Neural cell (in vitro differentiated cells): ENCODE results near the gene DIRAS1.

ENCODE experiments used
- EP300 ChIP-seq: fragments of 450-650 bp; conservative IDR thresholded peaks from 2 replicates; pipeline ENCODE4 v1.6.1; 2014; ENCODE audit warnings: antibody characterized with exemption, mild to moderate bottlenecking, moderate library complexity; ENCODE audit not compliant: poor library complexity, severe bottlenecking
- EZH2 ChIP-seq: fragments of 200-600, 300-800 bp; shearing (Covaris generic), sonication (generic); IDR thresholded peaks from 2 replicates; pipeline ENCODE4 v1.6.1; 2014; ENCODE audit warnings: antibody characterized with exemption, low read length, borderline replicate concordance, mild to moderate bottlenecking; ENCODE audit not compliant: insufficient read depth, poor library complexity, severe bottlenecking
- POLR2AphosphoS5 ChIP-seq: IDR thresholded peaks from 2 replicates; pipeline ENCODE4 v1.6.1; 2012
- RAD21 ChIP-seq: fragments of 450-650 bp; conservative IDR thresholded peaks from 2 replicates; pipeline ENCODE4 v1.6.1; 2014; ENCODE audit warnings: antibody characterized with exemption, mild to moderate bottlenecking, moderate library complexity
- TAF1 ChIP-seq: IDR thresholded peaks from 2 replicates; pipeline ENCODE4 v1.6.1; 2012; ENCODE audit warnings: low read depth
- TF ChIP-seq, protein P1 (sequence below): fragments of 450-650 bp; IDR thresholded peaks from 2 replicates; pipeline ENCODE4 v1.5.1; 2014; ENCODE audit warnings: antibody characterized with exemption, mild to moderate bottlenecking, moderate library complexity; ENCODE audit not compliant: poor library complexity, severe bottlenecking
- TF ChIP-seq, protein P2 (sequence below): IDR thresholded peaks from 2 replicates; pipeline ENCODE4 v1.6.1; 2012; ENCODE audit warnings: borderline replicate concordance

DNA sequence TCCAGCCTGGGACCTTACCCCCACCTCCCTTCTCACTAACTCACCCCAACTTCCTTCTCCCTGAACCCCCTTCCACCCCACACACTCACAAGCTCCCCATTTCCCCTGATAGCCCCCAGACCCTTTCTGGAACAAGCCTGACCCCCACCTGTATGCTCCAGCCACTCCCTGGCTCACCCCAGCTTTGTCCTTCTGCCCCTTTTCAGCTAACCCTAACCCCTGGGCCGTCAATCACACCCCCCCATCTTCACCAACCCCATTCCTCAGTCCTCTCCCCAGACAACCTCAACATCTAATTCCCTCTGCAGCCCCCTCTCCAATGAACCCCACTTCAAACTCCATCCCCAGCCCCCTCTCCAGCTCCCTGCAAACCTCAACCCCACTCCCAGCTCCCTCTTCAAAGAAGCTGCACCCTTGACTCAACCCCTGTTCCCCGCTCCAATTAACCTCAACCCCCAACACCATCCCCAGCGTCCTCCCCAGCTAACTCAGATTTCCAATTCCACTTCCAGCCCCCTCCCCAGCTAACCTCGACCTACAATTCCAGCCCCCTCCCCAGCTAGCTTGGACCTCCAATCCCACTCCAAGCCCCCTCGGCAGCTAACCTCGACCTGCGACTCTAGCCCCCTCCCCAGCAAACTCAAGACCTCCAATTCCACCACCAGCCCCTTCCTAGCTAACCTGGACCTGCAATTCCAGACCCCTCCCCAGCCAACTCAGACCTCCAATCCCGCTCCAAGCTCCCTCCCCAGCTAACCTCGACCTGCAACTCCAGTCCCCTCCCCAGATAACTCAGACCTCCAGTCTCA, 19.6 kb downstream of the DIRAS1 start:
- TF ChIP-seq, protein P1, sequence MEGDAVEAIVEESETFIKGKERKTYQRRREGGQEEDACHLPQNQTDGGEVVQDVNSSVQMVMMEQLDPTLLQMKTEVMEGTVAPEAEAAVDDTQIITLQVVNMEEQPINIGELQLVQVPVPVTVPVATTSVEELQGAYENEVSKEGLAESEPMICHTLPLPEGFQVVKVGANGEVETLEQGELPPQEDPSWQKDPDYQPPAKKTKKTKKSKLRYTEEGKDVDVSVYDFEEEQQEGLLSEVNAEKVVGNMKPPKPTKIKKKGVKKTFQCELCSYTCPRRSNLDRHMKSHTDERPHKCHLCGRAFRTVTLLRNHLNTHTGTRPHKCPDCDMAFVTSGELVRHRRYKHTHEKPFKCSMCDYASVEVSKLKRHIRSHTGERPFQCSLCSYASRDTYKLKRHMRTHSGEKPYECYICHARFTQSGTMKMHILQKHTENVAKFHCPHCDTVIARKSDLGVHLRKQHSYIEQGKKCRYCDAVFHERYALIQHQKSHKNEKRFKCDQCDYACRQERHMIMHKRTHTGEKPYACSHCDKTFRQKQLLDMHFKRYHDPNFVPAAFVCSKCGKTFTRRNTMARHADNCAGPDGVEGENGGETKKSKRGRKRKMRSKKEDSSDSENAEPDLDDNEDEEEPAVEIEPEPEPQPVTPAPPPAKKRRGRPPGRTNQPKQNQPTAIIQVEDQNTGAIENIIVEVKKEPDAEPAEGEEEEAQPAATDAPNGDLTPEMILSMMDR, result no peak
- TF ChIP-seq RAD21, result no peak
- TF ChIP-seq, protein P2, sequence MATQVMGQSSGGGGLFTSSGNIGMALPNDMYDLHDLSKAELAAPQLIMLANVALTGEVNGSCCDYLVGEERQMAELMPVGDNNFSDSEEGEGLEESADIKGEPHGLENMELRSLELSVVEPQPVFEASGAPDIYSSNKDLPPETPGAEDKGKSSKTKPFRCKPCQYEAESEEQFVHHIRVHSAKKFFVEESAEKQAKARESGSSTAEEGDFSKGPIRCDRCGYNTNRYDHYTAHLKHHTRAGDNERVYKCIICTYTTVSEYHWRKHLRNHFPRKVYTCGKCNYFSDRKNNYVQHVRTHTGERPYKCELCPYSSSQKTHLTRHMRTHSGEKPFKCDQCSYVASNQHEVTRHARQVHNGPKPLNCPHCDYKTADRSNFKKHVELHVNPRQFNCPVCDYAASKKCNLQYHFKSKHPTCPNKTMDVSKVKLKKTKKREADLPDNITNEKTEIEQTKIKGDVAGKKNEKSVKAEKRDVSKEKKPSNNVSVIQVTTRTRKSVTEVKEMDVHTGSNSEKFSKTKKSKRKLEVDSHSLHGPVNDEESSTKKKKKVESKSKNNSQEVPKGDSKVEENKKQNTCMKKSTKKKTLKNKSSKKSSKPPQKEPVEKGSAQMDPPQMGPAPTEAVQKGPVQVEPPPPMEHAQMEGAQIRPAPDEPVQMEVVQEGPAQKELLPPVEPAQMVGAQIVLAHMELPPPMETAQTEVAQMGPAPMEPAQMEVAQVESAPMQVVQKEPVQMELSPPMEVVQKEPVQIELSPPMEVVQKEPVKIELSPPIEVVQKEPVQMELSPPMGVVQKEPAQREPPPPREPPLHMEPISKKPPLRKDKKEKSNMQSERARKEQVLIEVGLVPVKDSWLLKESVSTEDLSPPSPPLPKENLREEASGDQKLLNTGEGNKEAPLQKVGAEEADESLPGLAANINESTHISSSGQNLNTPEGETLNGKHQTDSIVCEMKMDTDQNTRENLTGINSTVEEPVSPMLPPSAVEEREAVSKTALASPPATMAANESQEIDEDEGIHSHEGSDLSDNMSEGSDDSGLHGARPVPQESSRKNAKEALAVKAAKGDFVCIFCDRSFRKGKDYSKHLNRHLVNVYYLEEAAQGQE, result no peak
- no peak for TF ChIP-seq POLR2AphosphoS5
- TF ChIP-seq EP300, result no peak
- no peak for TF ChIP-seq EZH2
- no peak for TF ChIP-seq TAF1
